ENCODE measurements around the gene NHS.

GRCh38 chrX:17627026-17627425, 252.0 kb downstream of the NHS start:
- TF ChIP-seq CTCF (IDR thresholded peaks at IDR 0.05; ENCODE audit: insufficient read depth, low read depth, low read length): no peak
- no peak for TF ChIP-seq EZH2 (IDR thresholded peaks at IDR 0.05; ENCODE audit: insufficient read depth, low read length)
